Measurements from ENCODE around the gene LRRC8C.
"Not testable (repeated sequence)": the region's sequence is repeated elsewhere in the genome, so short reads cannot be mapped to it uniquely, and the experiment has no call there.

LRRC8C gene

GRCh38 chr1:89608319-89608983 is 24.5 kb upstream of the LRRC8C start:
- no peak for DNase-seq

DNA sequence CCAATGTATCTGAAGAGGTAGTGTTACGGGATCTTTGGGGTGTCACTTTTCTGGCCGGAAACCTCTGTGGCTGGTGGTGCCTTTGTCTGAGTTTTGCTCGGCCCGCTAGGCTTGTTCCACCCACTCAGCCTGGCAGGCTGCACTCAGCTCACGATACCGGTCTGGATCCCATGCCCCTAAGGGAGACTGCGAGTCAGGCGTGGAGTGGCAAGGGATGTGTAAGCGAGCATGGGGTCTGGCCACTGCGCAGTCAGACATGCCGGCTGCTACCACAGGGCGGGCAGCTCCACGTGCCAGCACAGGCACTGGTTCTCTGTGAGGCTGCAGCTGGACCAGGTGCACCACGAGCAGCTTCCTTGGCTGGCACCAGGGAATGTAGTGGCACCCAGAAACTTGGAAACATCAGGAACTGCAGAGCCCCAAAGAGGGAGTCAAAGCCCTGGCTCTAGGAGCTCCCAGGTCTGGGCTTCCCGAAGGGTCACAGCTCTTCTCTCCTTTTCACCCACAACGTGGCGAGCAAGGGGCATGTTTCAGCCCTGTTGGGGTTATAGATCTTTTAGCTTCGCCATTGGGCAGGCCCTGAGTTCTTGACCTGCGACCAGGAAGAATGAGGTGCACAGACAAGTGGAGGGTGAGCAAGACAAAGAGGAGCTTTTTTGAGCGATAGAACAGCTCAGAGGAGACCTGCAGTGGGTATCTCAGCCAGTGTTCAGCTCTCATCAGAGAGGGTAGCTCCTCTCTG is 23.8 kb upstream of the LRRC8C start:
- no peak for DNase-seq

DNA sequence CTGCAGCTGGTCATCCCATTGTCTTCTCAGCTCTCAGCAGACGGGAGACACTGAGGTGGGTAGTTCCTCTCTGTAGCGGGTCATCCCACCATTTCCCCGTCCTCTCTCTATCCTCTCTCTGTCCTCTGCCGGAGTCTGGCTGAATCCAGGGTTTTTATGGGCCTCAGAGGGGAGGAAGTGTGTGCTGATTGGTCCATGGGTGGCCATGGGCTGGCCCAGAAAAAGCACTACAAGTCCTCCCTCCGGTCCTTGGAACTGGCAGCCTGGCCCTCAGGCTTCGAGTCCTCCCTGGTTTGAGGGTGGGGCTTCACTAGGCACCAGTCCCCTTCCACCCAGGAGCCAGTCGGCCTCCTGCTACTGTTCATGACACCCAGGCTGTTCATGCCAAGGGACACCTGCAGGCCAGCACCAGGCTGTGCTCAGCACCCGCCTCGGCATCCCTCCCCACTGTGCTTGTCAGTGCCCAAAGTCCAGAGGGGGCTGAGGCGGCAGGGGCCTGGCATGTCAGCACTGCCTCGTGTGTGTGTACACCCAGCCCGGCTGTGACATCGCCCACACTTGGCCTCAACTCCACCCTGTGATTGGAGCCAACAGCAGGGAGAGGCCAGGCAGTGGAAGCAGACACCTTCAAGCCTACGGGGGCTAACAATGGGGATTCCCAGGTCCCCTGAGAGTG is 23.0 kb upstream of the LRRC8C start:
- no peak for DNase-seq

GRCh38 chr1:89610457-89611011 is 22.4 kb upstream of the LRRC8C start:
- DNase-seq: no peak

DNA sequence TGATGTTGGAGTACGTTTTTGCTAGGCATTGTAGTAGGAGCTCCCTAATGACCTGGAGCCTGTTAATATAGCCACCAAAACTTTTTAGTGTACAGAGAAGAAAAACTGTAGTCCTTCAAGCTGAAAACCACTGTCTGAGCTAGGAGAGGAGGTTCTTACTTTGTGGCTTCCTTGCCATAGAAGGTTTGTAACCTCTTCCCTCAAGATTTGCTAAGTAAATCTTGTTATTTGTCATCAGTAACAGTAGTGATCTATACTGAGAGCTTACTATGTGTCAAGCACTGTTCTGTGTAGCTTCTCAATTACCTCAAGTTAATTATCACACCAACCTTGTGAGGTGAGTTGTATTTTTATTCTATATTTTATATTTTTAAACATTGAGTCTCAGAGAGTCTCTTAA is 21.2 kb upstream of the LRRC8C start:
- no peak for DNase-seq

DNA sequence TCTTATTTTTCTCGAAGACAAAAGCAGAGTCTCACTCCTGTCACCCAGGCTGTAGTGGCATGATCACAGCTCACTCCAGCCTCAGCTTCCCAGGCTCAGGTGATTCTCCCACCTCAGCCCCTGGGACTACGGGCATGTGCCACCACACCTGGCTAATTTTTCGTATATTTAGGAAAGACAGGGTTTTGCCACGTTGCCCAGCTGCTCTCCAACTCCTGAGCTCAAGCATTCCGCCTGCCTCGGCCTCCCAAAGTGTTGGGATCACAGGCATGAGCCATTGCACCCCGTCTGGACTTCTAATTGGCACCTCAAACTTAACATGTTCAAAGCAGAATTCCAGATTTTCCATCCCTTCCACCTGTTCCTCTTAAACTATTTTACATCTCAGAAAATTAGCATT is 19.0 kb upstream of the LRRC8C start:
- no peak for DNase-seq

DNA sequence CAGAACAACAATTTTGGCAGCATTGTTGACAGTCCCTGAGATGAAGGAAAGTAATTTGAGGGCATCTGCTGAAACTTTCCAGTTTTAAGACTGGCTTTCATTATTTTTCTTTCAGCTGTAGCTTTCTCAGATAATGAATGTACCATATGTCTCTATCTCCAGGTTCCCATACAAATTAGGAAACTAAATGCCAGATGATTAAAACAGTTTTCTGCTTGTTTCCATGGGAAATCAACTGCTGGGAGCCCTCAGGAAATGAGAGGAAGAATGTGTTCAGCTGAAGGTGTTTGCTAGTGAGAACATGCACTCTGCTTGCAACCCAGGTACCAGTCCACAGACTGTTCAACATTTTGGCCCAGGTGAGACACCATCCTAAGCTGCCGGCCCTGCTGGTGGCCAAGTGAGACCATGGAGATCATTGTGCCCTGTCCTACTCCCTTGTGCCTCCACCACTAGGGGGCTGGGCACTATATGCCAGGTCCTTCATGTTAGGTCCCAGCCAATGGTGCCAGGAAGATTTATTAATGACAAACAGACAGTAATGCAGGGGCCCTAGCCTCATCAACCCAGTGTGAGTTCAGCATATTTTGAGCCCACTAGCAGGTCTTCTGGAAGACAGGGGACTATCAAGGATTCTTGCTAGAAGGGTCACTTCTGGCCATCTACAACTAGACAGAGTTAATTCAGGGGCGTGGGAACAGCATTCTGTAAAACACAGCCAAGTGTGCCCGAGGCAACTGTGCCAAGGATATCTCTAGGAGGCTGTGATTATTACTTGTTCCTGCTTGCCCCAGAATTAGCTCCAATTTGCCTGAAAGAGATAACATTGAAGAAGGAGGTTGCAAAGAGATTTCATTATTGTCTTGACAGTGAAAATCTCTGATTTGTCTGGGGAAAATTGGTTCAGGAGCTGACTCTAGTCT is 17.0 kb upstream of the LRRC8C start:
- peak; percentile 35 for DNase-seq

DNA sequence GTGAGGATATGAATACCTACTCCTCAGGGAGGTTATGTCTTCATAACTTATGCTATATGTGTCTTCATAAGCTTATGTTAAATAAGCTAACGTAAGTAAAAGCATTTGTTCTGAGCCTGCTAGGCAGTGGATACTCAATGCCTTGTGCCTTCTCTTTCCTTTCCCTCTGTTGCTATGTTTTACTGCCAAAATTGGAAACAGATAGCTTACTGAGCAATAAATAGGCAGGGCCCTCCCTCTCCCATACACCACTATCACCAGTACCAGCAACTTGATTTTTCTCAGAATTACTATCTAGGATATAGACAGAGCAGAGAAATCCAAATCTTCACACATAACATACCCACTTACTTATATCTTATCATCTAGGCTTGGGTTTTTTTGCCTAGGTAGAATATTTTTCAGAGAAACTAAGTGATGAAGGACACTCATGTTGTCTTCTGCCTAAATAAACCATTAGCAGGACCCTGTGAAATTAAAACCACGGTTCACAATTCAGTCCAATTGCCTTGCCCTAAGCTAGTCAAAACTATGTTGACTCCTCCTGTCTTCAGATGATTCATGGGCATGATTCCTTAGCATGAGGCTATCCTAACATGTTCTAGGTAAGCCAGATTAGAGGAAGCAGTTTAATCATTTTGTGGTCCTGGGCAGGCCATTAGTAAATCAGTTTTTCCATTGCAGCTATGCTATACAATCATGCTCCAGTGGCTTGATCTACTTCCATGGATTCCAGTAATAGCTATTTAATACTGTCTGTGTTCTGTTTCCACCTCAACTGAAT is 15.9 kb upstream of the LRRC8C start:
- DNase-seq: no peak

DNA sequence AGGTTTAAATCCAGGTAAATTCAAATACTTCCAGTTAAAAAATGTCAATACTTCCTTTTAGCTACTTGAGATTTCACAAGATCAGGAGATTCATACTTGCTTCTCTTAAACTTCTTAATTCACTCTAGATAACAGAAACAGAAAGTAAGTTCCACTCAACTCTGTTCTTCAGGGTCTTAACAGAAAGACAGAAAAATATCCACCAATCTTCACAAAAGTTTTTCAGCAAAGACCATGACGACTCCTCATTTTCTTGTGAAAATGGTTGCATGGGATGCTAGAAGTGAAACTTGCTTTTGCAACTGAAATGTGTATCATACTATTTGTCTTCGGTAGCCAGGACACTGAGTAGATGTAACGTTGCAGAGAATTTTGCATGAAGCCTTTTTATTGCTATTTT is 12.3 kb upstream of the LRRC8C start:
- no peak for DNase-seq

- no peak for DNase-seq
These were observed 10.0 kb upstream of the LRRC8C start for GRCh38 chr1:89622895-89623294.

GRCh38 chr1:89624314-89624713 is 8.6 kb upstream of the LRRC8C start:
- no peak for DNase-seq

GRCh38 chr1:89624715-89625323 is 8.1 kb upstream of the LRRC8C start:
- no peak for DNase-seq

DNA sequence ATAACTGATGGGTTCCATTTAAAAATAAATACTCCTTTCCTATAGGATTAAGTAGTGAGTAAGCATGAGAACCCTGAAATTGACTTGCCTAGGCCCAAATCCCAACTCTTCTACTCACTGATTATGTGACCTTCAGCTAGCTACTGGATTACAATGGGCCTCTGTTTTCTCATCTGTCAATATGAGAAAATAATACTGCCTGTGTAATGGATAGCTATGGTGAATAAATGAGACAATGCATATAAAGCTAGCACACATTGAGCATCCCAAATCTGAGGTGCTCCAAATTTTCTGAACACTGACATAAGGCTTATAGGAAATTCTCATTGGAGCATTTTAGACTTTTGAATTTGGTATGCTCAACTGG is 5.3 kb upstream of the LRRC8C start:
- DNase-seq: no peak

DNA sequence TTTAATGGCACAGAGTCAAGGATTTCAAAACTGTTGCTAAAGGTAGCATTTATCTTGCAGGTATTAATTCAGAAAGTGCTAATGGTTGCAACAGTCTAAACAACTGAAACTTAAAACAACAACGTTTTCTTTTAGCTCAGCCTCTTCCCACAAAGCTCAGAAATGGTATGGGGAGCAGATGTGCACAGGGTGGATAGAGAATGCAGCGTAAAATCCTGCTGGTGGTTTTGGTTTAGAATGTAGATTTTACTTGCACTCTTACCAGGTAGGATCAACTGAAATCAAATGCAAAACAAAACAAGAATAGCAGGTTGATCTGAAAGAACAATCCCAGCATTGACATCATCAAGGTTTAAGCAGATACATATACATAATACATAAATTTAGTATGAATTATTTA is 3.8 kb upstream of the LRRC8C start:
- DNase-seq: no peak

DNA sequence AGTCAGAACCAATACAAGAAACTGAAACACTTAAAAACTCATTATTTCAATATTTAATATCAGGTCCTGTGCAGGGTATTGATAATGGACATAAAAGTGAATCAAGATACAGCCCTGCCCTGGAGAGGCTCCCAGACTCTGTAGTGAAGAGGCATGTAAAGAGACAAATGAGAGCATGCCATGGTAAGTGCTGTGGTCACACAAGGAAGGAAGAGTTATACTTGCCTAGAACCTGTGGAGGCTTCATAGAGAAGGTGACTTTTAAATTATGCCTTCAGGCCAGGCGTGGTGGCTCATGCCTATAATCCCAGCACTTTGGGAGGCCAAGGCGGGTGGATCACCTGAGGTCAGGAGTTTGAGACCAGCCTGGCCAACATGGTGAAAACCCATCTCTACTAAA is 3.3 kb upstream of the LRRC8C start:
- not testable (repeated sequence) for DNase-seq

GRCh38 chr1:89630048-89630447 is 2.9 kb upstream of the LRRC8C start:
- DNase-seq: no peak

GRCh38 chr1:89631816-89632656 is 884 bp upstream of the LRRC8C start:
- DNase-seq: peak; percentile 77

DNA sequence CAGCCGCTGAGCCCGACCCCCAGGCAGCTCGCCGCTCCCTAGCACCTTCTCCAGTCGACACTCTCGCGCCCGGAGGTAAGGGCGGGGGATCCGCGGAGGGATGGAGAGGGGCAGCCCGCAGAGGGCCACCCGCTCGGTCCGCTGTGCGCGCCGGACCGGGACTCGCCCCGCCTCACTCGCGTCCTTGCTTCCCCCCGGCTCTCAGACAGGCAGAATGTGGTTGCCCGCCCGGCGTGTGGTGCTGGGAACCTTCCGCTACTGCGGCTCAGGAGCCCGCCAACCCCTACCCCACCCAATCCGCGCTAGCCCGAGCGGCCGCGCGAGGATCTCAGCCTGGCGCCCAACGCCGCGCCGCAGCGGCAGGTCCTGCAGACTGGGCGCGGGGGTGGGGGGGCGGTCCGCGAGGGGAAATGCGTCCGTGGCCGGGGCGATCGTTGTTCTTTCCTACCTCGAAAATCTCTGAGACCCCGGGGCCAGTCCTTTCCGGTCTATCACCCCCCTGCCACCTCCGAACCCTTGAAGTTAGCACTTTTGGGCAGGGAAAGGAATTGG is 404 bp downstream of the LRRC8C start:
- DNase-seq: peak; percentile 79

GRCh38 chr1:89633800-89634625 is 1.1 kb downstream of the LRRC8C start:
- DNase-seq: peak; percentile 84
